ENCODE results near the gene IFI44L. TPM values are rescaled to one million over a fixed set of nuclear protein-coding genes. Genes with fewer than 3 reads are reported as not detected.

IFI44L gene
- 19.5 TPM for total RNA-seq

GRCh38 chr1:78619803-78620579 is at the start of gene IFI44L:
Gene IFI44L, plus strand, starts transcription at chr1:78620448. Its CDS starts 7,468 bp downstream, at chr1:78627916.
- Histone ChIP-seq H3K27me3 (no peaks in the 10 kb centered on the region), H3K4me1 (peaks cover 0 to 3% of the 10 kb centered on the region in 2 donors), H3K4me3 (peak within 1 kb of the TSS; percentile 46 to 58), H3K27ac (peak within 1 kb of the TSS; percentile 74 to 76), H3K9me3 (no peaks in the 10 kb centered on the region), H3K36me3 (no peaks in the 10 kb centered on the region)
- peak in 1 of 2 donors; percentile 67 for DNase-seq (ENCODE audit: low spot score in 2 of 2)
- intact Hi-C loops (cut with DNase I), result no loop called here
- no peak for TF ChIP-seq CTCF (IDR thresholded peaks at IDR 0.05)

GRCh38 chr1:78570539-78570938 is 49.7 kb upstream of the IFI44L start:
- Histone ChIP-seq H3K27ac (no peak overlapping the region), H3K36me3 (no peaks in the 10 kb centered on the region), H3K4me3 (no peak overlapping the region), H3K9me3 (no peaks in the 10 kb centered on the region), H3K4me1 (no peaks in the 10 kb centered on the region), H3K27me3 (no peaks in the 10 kb centered on the region)
- no peak for DNase-seq (ENCODE audit: low spot score in 2 of 2)
- intact Hi-C loops (cut with DNase I), result no loop called here
- no peak for TF ChIP-seq CTCF (IDR thresholded peaks at IDR 0.05)

GRCh38 chr1:78577257-78578100 is 42.8 kb upstream of the IFI44L start:
- no peak for DNase-seq (ENCODE audit: low spot score in 2 of 2)
- TF ChIP-seq CTCF (IDR thresholded peaks at IDR 0.05), result no peak
- intact Hi-C loops (cut with DNase I), result no loop called here
- H3K27me3 ChIP-seq, result no peaks in the 10 kb centered on the region
- no peaks in the 10 kb centered on the region for H3K36me3 ChIP-seq
- no peaks in the 10 kb centered on the region for H3K9me3 ChIP-seq
- no peaks in the 10 kb centered on the region for H3K4me1 ChIP-seq
- no peak overlapping the region for H3K27ac ChIP-seq
- no peak overlapping the region for H3K4me3 ChIP-seq

GRCh38 chr1:78586572-78586971 is 33.7 kb upstream of the IFI44L start:
- TF ChIP-seq CTCF (IDR thresholded peaks at IDR 0.05), result no peak
- intact Hi-C loops (cut with DNase I), result no loop called here
- Histone ChIP-seq H3K27me3 (no peaks in the 10 kb centered on the region), H3K27ac (no peak overlapping the region), H3K9me3 (no peaks in the 10 kb centered on the region), H3K36me3 (no peaks in the 10 kb centered on the region), H3K4me1 (no peaks in the 10 kb centered on the region), H3K4me3 (no peak overlapping the region)
- no peak for DNase-seq (ENCODE audit: low spot score in 2 of 2)

- no peaks in the 10 kb centered on the region for H3K4me1 ChIP-seq
- no peak for TF ChIP-seq CTCF (IDR thresholded peaks at IDR 0.05)
- no peak overlapping the region for H3K4me3 ChIP-seq
- DNase-seq (ENCODE audit: low spot score in 2 of 2), result no peak
- intact Hi-C loops (cut with DNase I), result no loop called here
- no peak overlapping the region for H3K27ac ChIP-seq
- H3K9me3 ChIP-seq, result no peaks in the 10 kb centered on the region
- no peaks in the 10 kb centered on the region for H3K27me3 ChIP-seq
- no peaks in the 10 kb centered on the region for H3K36me3 ChIP-seq
These were observed 33.0 kb upstream of the IFI44L start for GRCh38 chr1:78587211-78587610.
